CD4-positive, alpha-beta T cell (primary cell): Measurements from ENCODE around the gene ST6GALNAC3. TPM values are rescaled to one million over a fixed set of nuclear protein-coding genes. Genes with fewer than 3 reads are reported as not detected.

Experiments
- ATAC-seq: fragments of 200-7000 bp; cut with Tn5 transposase; one replicate; pipeline ENCODE4 v1.10.0; 2022; ENCODE audit warnings: mild to moderate bottlenecking; ENCODE audit not compliant: poor library complexity
- CTCF ChIA-PET: fragments of 350-600 bp; sonication (Branson Sonifier 250); formaldehyde crosslinking; loops from one replicate; lab custom pipeline; 2021; ENCODE audit warnings: antibody characterized with exemption, inconsistent platforms; lab: Charles Lee
- POLR2A ChIA-PET: fragments of 350-600 bp; sonication (Branson Sonifier 250); formaldehyde crosslinking; loops from one replicate; lab custom pipeline; 2021; ENCODE audit warnings: antibody characterized with exemption, inconsistent platforms; lab: Charles Lee
- DNase-seq, 14 experiments: peaks; one replicate each; pipeline ENCODE4 v3.0.0-alpha.2; 2013 to 2020; ENCODE audit warnings: mixed read lengths in 2 of 14
- H3K27ac ChIP-seq, 2 donors: one replicate each; pipeline versions ENCODE4 v1.5.1 to v1.7.0; 2013; ENCODE audit warnings: low read length in 2 of 2, low read depth in 1 of 2, mild to moderate bottlenecking in 1 of 2
- H3K27me3 ChIP-seq, 2 experiments: 1 replicate in 1 of 2; 2 replicates in 1 of 2; pipeline versions ENCODE4 v1.6.1 to v1.7.0; 2013; ENCODE audit warnings: low read length in 2 of 2, control low read depth in 1 of 2, mild to moderate bottlenecking in 1 of 2, moderate library complexity in 1 of 2; ENCODE audit not compliant: insufficient read depth in 2 of 2, control insufficient read depth in 1 of 2
- H3K36me3 ChIP-seq: one replicate; pipeline ENCODE4 v1.6.1; 2013; ENCODE audit warnings: low read length, control low read depth; ENCODE audit not compliant: insufficient read depth
- H3K4me1 ChIP-seq: one replicate; pipeline ENCODE4 v1.6.1; 2013; ENCODE audit warnings: low read length, control low read depth; ENCODE audit not compliant: insufficient read depth
- H3K4me3 ChIP-seq: one replicate; pipeline ENCODE4 v1.5.1; 2013; ENCODE audit warnings: mild to moderate bottlenecking, low read length, moderate library complexity
- H3K9me3 ChIP-seq, 2 experiments: 1 replicate in 1 of 2; 2 replicates in 1 of 2; pipeline versions ENCODE4 v1.6.1 to v1.7.0; 2013; ENCODE audit warnings: low read length in 2 of 2, mild to moderate bottlenecking in 2 of 2, control low read depth in 1 of 2, moderate library complexity in 1 of 2; ENCODE audit not compliant: control insufficient read depth in 1 of 2, insufficient read depth in 1 of 2
- H3K27ac Mint-ChIP-seq: one replicate; pipeline ENCODE4 v1.8.0; 2020; ENCODE audit warnings: mixed read lengths
- H3K27me3 Mint-ChIP-seq: one replicate; pipeline ENCODE4 v1.8.0; 2021; ENCODE audit warnings: mixed read lengths
- H3K36me3 Mint-ChIP-seq: one replicate; pipeline ENCODE4 v1.8.0; 2021; ENCODE audit warnings: low read depth, mixed read lengths
- H3K4me1 Mint-ChIP-seq: one replicate; pipeline ENCODE4 v1.8.0; 2021; ENCODE audit warnings: low read depth, mixed read lengths
- H3K4me3 Mint-ChIP-seq: one replicate; pipeline ENCODE4 v1.8.0; 2020; ENCODE audit warnings: mild to moderate bottlenecking, mixed read lengths
- H3K9me3 Mint-ChIP-seq: one replicate; pipeline ENCODE4 v1.8.0; 2020; ENCODE audit warnings: mixed read lengths
- intact Hi-C, 2 experiments: fragments of 100-400 bp; cut with DNase I in 1 of 2; cut with micrococcal nuclease in 1 of 2; formaldehyde crosslinking; loops; one replicate each; pipeline versions ENCODE4 v1.15.1 to v1.9.0; 2023 to 2025; cut with DNase I, micrococcal nuclease
- total RNA-seq, 174 experiments: library from RNA in 2 of 174; stranded (reverse) in 2 of 174; gene quantifications; one replicate each; pipeline ENCODE4 v1.2.3 and lab custom pipeline; 2021 to 2026
- TF ChIP-seq, protein P1 (sequence below): fragments of 200-600 bp; IDR thresholded peaks from one replicate; pipeline ENCODE4 v1.8.0; 2022; ENCODE audit warnings: antibody characterized with exemption, mild to moderate bottlenecking

Gene ST6GALNAC3
- total RNA-seq, 2 experiments from 2014 or later, result 0.77 to 1.3 TPM

DNA sequence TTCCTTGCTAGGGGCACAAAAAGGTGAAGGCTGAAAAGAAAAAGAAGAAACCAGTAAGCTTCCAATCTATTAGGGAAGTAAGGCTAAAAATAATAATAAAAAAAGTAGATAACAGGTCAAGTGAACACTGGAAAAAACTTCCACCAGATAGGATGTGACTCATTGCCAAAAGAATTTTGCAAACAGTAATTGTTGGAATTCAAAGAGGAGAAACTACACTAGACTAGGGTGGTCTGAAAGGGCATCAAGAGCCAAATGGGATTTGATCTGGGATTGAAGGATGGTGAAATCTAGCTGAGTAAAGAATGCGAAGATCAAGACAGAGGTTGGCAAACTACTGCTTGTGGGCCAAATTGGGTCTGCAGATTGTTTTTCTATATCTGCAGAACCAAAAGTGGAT lies 6.0 kb upstream of the ST6GALNAC3 start:
- intact Hi-C loops, result no loop called here
- POLR2A ChIA-PET, result no interaction called here

DNA sequence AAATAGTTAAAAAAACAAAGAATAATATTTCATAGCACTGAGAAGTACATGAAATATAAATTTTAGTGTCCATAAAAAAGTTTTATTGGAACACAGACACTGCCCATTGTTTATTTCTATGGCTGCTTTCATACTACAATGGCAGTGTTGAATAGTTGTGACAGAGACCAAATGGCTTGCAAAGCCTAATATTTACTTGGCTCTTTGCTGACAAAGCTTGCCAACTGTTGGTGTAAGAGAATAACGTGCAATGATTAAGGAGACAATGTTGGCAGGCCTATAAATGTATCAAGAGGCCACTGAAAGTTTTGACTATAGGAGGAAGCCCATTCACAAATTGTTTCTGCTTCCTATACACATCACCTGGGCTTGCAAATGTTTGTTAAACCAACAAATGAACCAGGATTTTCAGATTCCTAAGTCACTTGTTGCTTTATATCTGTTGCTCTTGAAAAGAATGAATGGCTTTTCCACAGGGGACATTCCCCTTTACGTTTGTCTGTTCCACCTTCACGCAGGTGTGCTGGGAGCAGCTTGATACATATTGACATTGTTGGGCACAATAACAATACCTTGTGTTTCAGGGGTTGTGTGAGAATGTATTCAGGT lies 5.5 kb upstream of the ST6GALNAC3 start:
- Histone ChIP-seq H3K36me3 (no peaks in the 10 kb centered on the region), H3K9me3 (no peaks in the 10 kb centered on the region), H3K4me3 (no peak overlapping the region), H3K4me1 (peaks cover 1% of the 10 kb centered on the region), H3K27ac (no peak overlapping the region), H3K27me3 (no peaks in the 10 kb centered on the region)
- CTCF ChIA-PET, result no interaction called here
- no peak for DNase-seq
- intact Hi-C loops, result loop anchor here in 1 of 2 experiments (1.0 kb wide), 1 partner anchor 18 kb away; no protein-coding TSS in a partner anchor
- POLR2A ChIA-PET, result no interaction called here
- Mint-ChIP-seq H3K4me3 (no peak overlapping the region), H3K36me3 (no peaks in the 10 kb centered on the region), H3K27ac (no peak overlapping the region), H3K4me1 (peaks cover 2% of the 10 kb centered on the region), H3K27me3 (peaks cover 9% of the 10 kb centered on the region), H3K9me3 (no peaks in the 10 kb centered on the region)
- no peak for ATAC-seq
- TF ChIP-seq, protein P1, sequence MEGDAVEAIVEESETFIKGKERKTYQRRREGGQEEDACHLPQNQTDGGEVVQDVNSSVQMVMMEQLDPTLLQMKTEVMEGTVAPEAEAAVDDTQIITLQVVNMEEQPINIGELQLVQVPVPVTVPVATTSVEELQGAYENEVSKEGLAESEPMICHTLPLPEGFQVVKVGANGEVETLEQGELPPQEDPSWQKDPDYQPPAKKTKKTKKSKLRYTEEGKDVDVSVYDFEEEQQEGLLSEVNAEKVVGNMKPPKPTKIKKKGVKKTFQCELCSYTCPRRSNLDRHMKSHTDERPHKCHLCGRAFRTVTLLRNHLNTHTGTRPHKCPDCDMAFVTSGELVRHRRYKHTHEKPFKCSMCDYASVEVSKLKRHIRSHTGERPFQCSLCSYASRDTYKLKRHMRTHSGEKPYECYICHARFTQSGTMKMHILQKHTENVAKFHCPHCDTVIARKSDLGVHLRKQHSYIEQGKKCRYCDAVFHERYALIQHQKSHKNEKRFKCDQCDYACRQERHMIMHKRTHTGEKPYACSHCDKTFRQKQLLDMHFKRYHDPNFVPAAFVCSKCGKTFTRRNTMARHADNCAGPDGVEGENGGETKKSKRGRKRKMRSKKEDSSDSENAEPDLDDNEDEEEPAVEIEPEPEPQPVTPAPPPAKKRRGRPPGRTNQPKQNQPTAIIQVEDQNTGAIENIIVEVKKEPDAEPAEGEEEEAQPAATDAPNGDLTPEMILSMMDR, result no peak

More for the DNA sequence above, 6.0 kb upstream of the ST6GALNAC3 start:
- Mint-ChIP-seq H3K9me3 (no peaks in the 10 kb centered on the region), H3K36me3 (no peaks in the 10 kb centered on the region), H3K27ac (no peak overlapping the region), H3K4me3 (no peak overlapping the region), H3K27me3 (peaks cover 14% of the 10 kb centered on the region), H3K4me1 (no peaks in the 10 kb centered on the region)
- CTCF ChIA-PET, result no interaction called here
- ATAC-seq (no peak), DNase-seq (no peak)
- H3K4me3 ChIP-seq, result no peak overlapping the region
- H3K4me1 ChIP-seq, result no peaks in the 10 kb centered on the region
- TF ChIP-seq, protein P1, result no peak
- no peaks in the 10 kb centered on the region for H3K27me3 ChIP-seq
- H3K36me3 ChIP-seq, result no peaks in the 10 kb centered on the region
- no peak overlapping the region for H3K27ac ChIP-seq
- no peaks in the 10 kb centered on the region for H3K9me3 ChIP-seq

DNA sequence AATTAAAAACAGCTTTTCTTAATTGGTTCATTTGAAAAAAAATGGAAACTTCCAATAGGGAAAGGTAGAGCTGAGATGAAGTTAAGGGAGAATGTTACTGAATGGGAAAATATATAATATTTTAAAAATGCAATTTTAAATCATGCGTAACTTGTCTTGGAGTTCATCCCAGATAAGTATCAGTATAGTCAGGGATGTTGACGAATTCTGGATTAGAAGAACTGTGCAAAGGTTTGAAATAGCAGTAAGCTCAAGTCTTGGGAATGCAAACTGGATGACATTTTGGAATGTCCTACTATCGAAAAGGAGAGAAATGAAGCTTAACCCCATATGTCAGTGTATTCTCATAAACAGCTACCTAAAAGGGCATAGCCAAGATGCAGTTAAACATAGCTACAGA lies 4.0 kb upstream of the ST6GALNAC3 start:
- H3K36me3 Mint-ChIP-seq, result no peaks in the 10 kb centered on the region
- CTCF ChIA-PET, result no interaction called here
- no peak overlapping the region for H3K4me3 ChIP-seq
- no peak for DNase-seq
- no peak overlapping the region for H3K27ac Mint-ChIP-seq
- intact Hi-C loops, result loop anchor here in 1 of 2 experiments (5.0 to 10.0 kb wide), 8 partner anchors 214 to 1934 kb away; partner anchors contain the start of genes ACADM, DNAJB4, FPGT and LRRIQ3
- no peaks in the 10 kb centered on the region for H3K36me3 ChIP-seq
- H3K9me3 ChIP-seq, result no peaks in the 10 kb centered on the region
- H3K4me1 Mint-ChIP-seq, result peaks cover 14% of the 10 kb centered on the region
- TF ChIP-seq, protein P1, result no peak
- POLR2A ChIA-PET, result no interaction called here
- no peak overlapping the region for H3K27ac ChIP-seq
- ATAC-seq, result no peak
- peaks cover 4% of the 10 kb centered on the region for H3K27me3 Mint-ChIP-seq
- H3K4me3 Mint-ChIP-seq, result no peak overlapping the region
- H3K27me3 ChIP-seq, result no peaks in the 10 kb centered on the region
- H3K9me3 Mint-ChIP-seq, result no peaks in the 10 kb centered on the region
- H3K4me1 ChIP-seq, result peaks cover 14% of the 10 kb centered on the region
